CD4-positive, alpha-beta memory T cell (primary cell): Measurements from ENCODE around the gene RRAS2. TPM values are rescaled to one million over a fixed set of nuclear protein-coding genes. Genes with fewer than 3 reads are reported as not detected.

Experiments
- CTCF ChIA-PET: fragments of 350-600 bp; sonication (Branson Sonifier 250); formaldehyde crosslinking; loops from one replicate; lab custom pipeline; 2021; ENCODE audit warnings: inconsistent platforms; ENCODE audit not compliant: partially characterized antibody; lab: Charles Lee
- POLR2A ChIA-PET: fragments of 350-600 bp; sonication (Branson Sonifier 250); formaldehyde crosslinking; loops from one replicate; lab custom pipeline; 2021; ENCODE audit not compliant: partially characterized antibody; lab: Charles Lee
- DNase-seq, 5 donors: peaks; one replicate each; pipeline versions ENCODE4 v3.0.0 to v3.0.0-alpha.2; 2020 to 2022; ENCODE audit warnings: mixed read lengths in 1 of 5
- H3K27ac ChIP-seq: one replicate; pipeline ENCODE4 v1.7.0; 2013; ENCODE audit warnings: low read depth, low read length
- H3K27me3 ChIP-seq: 2 replicates; pipeline ENCODE4 v1.7.0; 2013; ENCODE audit warnings: mild to moderate bottlenecking, low read length, moderate library complexity; ENCODE audit not compliant: insufficient read depth
- H3K36me3 ChIP-seq: 2 replicates; pipeline ENCODE4 v1.7.0; 2013; ENCODE audit warnings: mild to moderate bottlenecking, low read length, moderate library complexity; ENCODE audit not compliant: insufficient read depth
- H3K4me1 ChIP-seq: 2 replicates; pipeline ENCODE4 v1.7.0; 2013; ENCODE audit warnings: mild to moderate bottlenecking, low read length, moderate library complexity; ENCODE audit not compliant: insufficient read depth
- H3K4me3 ChIP-seq, 2 donors: one replicate each; pipeline ENCODE4 v1.7.0; 2013; ENCODE audit warnings: low read length in 2 of 2, mild to moderate bottlenecking in 1 of 2
- H3K9me3 ChIP-seq, 2 donors: one replicate each; pipeline ENCODE4 v1.7.0; 2013; ENCODE audit warnings: low read length in 2 of 2, control low read depth in 1 of 2; ENCODE audit not compliant: control insufficient read depth in 1 of 2
- H3K27ac Mint-ChIP-seq, 7 donors: one replicate each; pipeline ENCODE4 v1.8.0; 2020 to 2021; ENCODE audit warnings: mixed read lengths in 7 of 7, mild to moderate bottlenecking in 6 of 7, inconsistent platforms in 3 of 7, moderate library complexity in 3 of 7
- H3K27me3 Mint-ChIP-seq, 2 donors: one replicate each; pipeline ENCODE4 v1.8.0; 2020 to 2021; ENCODE audit warnings: mixed read lengths in 2 of 2
- H3K36me3 Mint-ChIP-seq, 2 donors: one replicate each; pipeline ENCODE4 v1.8.0; 2020 to 2021; ENCODE audit warnings: mixed read lengths in 2 of 2, inconsistent platforms in 1 of 2, mild to moderate bottlenecking in 1 of 2
- H3K4me1 Mint-ChIP-seq, 4 donors: one replicate each; pipeline ENCODE4 v1.8.0; 2020 to 2021; ENCODE audit warnings: mixed read lengths in 4 of 4, mild to moderate bottlenecking in 1 of 4
- H3K4me3 Mint-ChIP-seq, 8 donors: one replicate each; pipeline ENCODE4 v1.8.0; 2020 to 2021; ENCODE audit warnings: mixed read lengths in 8 of 8, mild to moderate bottlenecking in 7 of 8, moderate library complexity in 6 of 8, inconsistent platforms in 3 of 8
- H3K9me3 Mint-ChIP-seq, 8 donors: one replicate each; pipeline ENCODE4 v1.8.0; 2020 to 2021; ENCODE audit warnings: mixed read lengths in 8 of 8, mild to moderate bottlenecking in 5 of 8, inconsistent platforms in 3 of 8, moderate library complexity in 1 of 8
- intact Hi-C: fragments of 100-400 bp; cut with micrococcal nuclease; formaldehyde crosslinking; loops from one replicate; pipeline ENCODE4 v1.15.1; 2023
- polyA plus RNA-seq, 2 donors: library from polyadenylated mRNA; unstranded; fragments of 300-500 nt; fragmentation: Illumina TruSeq; gene quantifications; one replicate each; pipeline ENCODE4 v1.2.3, GENCODE V29; 2021
- total RNA-seq, 2 experiments: library from RNA; stranded (reverse); gene quantifications; one replicate each; pipeline ENCODE4 v1.2.3, GENCODE V29; 2021

The RRAS2 gene
- total and polyA plus RNA-seq, 4 experiments from 2014 or later = 11.4 to 12.5 (median 11.6) TPM

GRCh38 chr11:14393129-14393528 is 34.1 kb upstream of the RRAS2 start:
- Mint-ChIP-seq H3K4me1 (peaks cover 3 to 7% (median 5%) of the 10 kb centered on the region in 4 donors), H3K27me3 (peaks cover 0 to 2% of the 10 kb centered on the region in 2 donors), H3K4me3 (no peak overlapping the region), H3K9me3 (no peaks in the 10 kb centered on the region), H3K27ac (no peak overlapping the region), H3K36me3 (no peaks in the 10 kb centered on the region)
- no peak overlapping the region for H3K4me3 ChIP-seq
- CTCF ChIA-PET = no interaction called here
- intact Hi-C loops = no loop called here
- H3K9me3 ChIP-seq = no peaks in the 10 kb centered on the region
- peaks cover 6% of the 10 kb centered on the region for H3K4me1 ChIP-seq
- H3K27ac ChIP-seq = no peak overlapping the region
- POLR2A ChIA-PET = no interaction called here
- DNase-seq = no peak
- no peaks in the 10 kb centered on the region for H3K36me3 ChIP-seq
- H3K27me3 ChIP-seq = no peaks in the 10 kb centered on the region

DNA sequence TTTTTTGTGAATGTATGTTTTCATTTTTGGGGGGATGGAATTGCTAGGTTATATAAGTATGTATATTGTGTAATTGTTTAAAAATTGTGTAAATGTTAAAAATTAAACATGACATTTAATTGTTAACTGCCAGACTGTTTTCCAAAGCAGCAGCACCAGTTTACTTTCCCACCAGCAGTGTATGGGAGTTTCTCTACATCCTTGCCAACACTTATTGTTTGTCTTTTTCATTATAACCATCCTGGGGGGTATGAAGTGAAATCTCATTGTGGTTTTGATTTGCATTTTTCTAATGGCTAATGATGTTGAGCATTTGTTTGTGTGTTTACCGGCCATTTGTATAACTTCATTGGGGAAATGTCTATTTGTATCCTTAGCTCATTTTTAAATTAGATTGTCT is 31.7 kb upstream of the RRAS2 start:
- CTCF ChIA-PET = no interaction called here
- intact Hi-C loops = no loop called here
- no peaks in the 10 kb centered on the region for H3K9me3 Mint-ChIP-seq

GRCh38 chr11:14388352-14388751 is 29.4 kb upstream of the RRAS2 start:
- H3K4me3 ChIP-seq = no peak overlapping the region
- DNase-seq = no peak
- H3K9me3 Mint-ChIP-seq = peaks cover 0 to 1% (median 0%) of the 10 kb centered on the region in 8 donors
- H3K4me1 Mint-ChIP-seq = no peaks in the 10 kb centered on the region
- no peak overlapping the region for H3K4me3 Mint-ChIP-seq
- H3K27me3 ChIP-seq = no peaks in the 10 kb centered on the region
- no peaks in the 10 kb centered on the region for H3K36me3 ChIP-seq
- no peaks in the 10 kb centered on the region for H3K36me3 Mint-ChIP-seq
- no peaks in the 10 kb centered on the region for H3K4me1 ChIP-seq
- no peaks in the 10 kb centered on the region for H3K9me3 ChIP-seq
- intact Hi-C loops = no loop called here
- no peak overlapping the region for H3K27ac Mint-ChIP-seq
- H3K27ac ChIP-seq = no peak overlapping the region
- ChIA-PET POLR2A (no interaction called here), CTCF (interaction anchor here (0.6 kb wide), 1 partner anchor 298 kb away, joined by 3 read pairs; no protein-coding TSS in a partner anchor)
- peaks cover 0 to 2% of the 10 kb centered on the region in 2 donors for H3K27me3 Mint-ChIP-seq

More for the DNA sequence above, 31.7 kb upstream of the RRAS2 start:
- Mint-ChIP-seq H3K27me3 (peaks cover 0 to 2% of the 10 kb centered on the region in 2 donors), H3K4me1 (peaks cover 3 to 7% (median 5%) of the 10 kb centered on the region in 4 donors), H3K36me3 (no peaks in the 10 kb centered on the region), H3K27ac (no peak overlapping the region), H3K4me3 (no peak overlapping the region)
- DNase-seq = no peak
- no peaks in the 10 kb centered on the region for H3K27me3 ChIP-seq
- no peak overlapping the region for H3K4me3 ChIP-seq
- no peaks in the 10 kb centered on the region for H3K36me3 ChIP-seq
- no peak overlapping the region for H3K27ac ChIP-seq
- POLR2A ChIA-PET = no interaction called here
- H3K4me1 ChIP-seq = peaks cover 6% of the 10 kb centered on the region
- no peaks in the 10 kb centered on the region for H3K9me3 ChIP-seq

GRCh38 chr11:14386895-14387480 is 28.0 kb upstream of the RRAS2 start:
- H3K4me3 ChIP-seq = no peak overlapping the region
- intact Hi-C loops = no loop called here
- H3K36me3 ChIP-seq = no peaks in the 10 kb centered on the region
- Mint-ChIP-seq H3K36me3 (no peaks in the 10 kb centered on the region), H3K4me1 (no peaks in the 10 kb centered on the region), H3K9me3 (peaks cover 0 to 1% (median 0%) of the 10 kb centered on the region in 8 donors), H3K27me3 (peaks cover 0 to under 1% of the 10 kb centered on the region in 2 donors), H3K27ac (no peak overlapping the region), H3K4me3 (no peak overlapping the region)
- no peak for DNase-seq
- H3K27ac ChIP-seq = no peak overlapping the region
- H3K9me3 ChIP-seq = no peaks in the 10 kb centered on the region
- H3K4me1 ChIP-seq = no peaks in the 10 kb centered on the region
- CTCF ChIA-PET = no interaction called here
- POLR2A ChIA-PET = interaction anchor here (0.9 kb wide), 1 partner anchor 16 kb away, joined by 3 read pairs; no protein-coding TSS in a partner anchor
- H3K27me3 ChIP-seq = no peaks in the 10 kb centered on the region

- no peaks in the 10 kb centered on the region for H3K9me3 ChIP-seq
- POLR2A ChIA-PET = no interaction called here
- no peak overlapping the region for H3K27ac Mint-ChIP-seq
Measured at GRCh38 chr11:14386081-14386480, 27.1 kb upstream of the RRAS2 start.

DNA sequence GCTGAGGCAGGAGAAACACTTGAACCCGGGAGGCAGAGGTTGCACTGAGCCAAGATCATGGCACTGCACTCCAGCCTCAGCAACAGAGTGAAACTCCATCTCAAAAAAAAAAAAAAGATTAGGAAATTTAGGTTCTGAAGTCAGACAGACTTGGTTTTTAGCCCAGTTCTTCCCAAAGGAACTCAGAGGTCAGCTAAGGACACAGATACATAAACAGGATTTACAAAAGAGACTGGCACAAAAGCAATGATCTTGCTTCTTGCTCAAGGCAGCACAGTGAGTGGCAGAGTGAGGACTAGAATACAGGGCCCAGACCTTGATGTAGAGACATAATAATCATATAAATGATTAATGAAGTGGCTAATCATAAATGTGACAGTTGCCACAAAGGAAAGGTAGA is 25.4 kb upstream of the RRAS2 start:
- H3K4me3 ChIP-seq = no peak overlapping the region
- no peak overlapping the region for H3K27ac ChIP-seq
- Mint-ChIP-seq H3K27me3 (peaks cover 0 to 6% of the 10 kb centered on the region in 2 donors), H3K4me1 (peaks cover 0 to 5% (median 2%) of the 10 kb centered on the region in 4 donors), H3K4me3 (no peak overlapping the region), H3K27ac (peak overlapping the region in 1 of 7 donors; percentile 40), H3K9me3 (peaks cover 0 to 1% (median 0%) of the 10 kb centered on the region in 8 donors), H3K36me3 (no peaks in the 10 kb centered on the region)
- H3K36me3 ChIP-seq = no peaks in the 10 kb centered on the region
- H3K9me3 ChIP-seq = no peaks in the 10 kb centered on the region
- intact Hi-C loops = no loop called here
- H3K27me3 ChIP-seq = no peaks in the 10 kb centered on the region
- CTCF ChIA-PET = interaction anchor here (1.0 kb wide), 1 partner anchor 10 kb away, joined by 3 read pairs; no protein-coding TSS in a partner anchor
- no peaks in the 10 kb centered on the region for H3K4me1 ChIP-seq
- DNase-seq = no peak
- POLR2A ChIA-PET = no interaction called here

More at GRCh38 chr11:14386081-14386480, 27.1 kb upstream of the RRAS2 start:
- Histone ChIP-seq H3K27ac (no peak overlapping the region), H3K27me3 (no peaks in the 10 kb centered on the region), H3K4me1 (no peaks in the 10 kb centered on the region), H3K4me3 (no peak overlapping the region), H3K36me3 (no peaks in the 10 kb centered on the region)
- Mint-ChIP-seq H3K27me3 (peaks cover 0 to 5% of the 10 kb centered on the region in 2 donors), H3K4me3 (no peak overlapping the region), H3K36me3 (no peaks in the 10 kb centered on the region), H3K9me3 (peaks cover 0 to 1% (median 0%) of the 10 kb centered on the region in 8 donors), H3K4me1 (peaks cover 0 to 5% (median under 1%) of the 10 kb centered on the region in 4 donors)
- CTCF ChIA-PET = no interaction called here
- no peak for DNase-seq
- intact Hi-C loops = no loop called here

GRCh38 chr11:14381968-14382367 is 23.0 kb upstream of the RRAS2 start:
- ChIA-PET POLR2A (interaction anchor here (1.0 to 1.1 kb wide), 2 partner anchors 19 to 36 kb away, joined by 3 read pairs; no protein-coding TSS in a partner anchor), CTCF (interaction anchor here (1.6 kb wide), 1 partner anchor 526 kb away, joined by 3 read pairs; no protein-coding TSS in a partner anchor)
- Mint-ChIP-seq H3K27me3 (peaks cover 10% of the 10 kb centered on the region in 2 donors), H3K36me3 (peaks cover 0 to 3% of the 10 kb centered on the region in 2 donors), H3K4me3 (peak overlapping the region in 5 of 8 donors; percentile 63 to 81 (median 76)), H3K27ac (no peak overlapping the region), H3K4me1 (peaks cover 0 to 5% (median 2%) of the 10 kb centered on the region in 4 donors), H3K9me3 (peaks cover 0 to 1% (median 0%) of the 10 kb centered on the region in 8 donors)
- Histone ChIP-seq H3K36me3 (no peaks in the 10 kb centered on the region), H3K27ac (no peak overlapping the region), H3K4me3 (no peak overlapping the region), H3K27me3 (no peaks in the 10 kb centered on the region), H3K4me1 (no peaks in the 10 kb centered on the region), H3K9me3 (no peaks in the 10 kb centered on the region)
- no peak for DNase-seq
- intact Hi-C loops = loop anchor here (2.0 kb wide), 1 partner anchor 23 kb away; the partner anchor contains the start of gene RRAS2
